ENCODE measurements around the gene EEF1G. TPM values are rescaled to one million over a fixed set of nuclear protein-coding genes. Genes with fewer than 3 reads are reported as not detected.

The EEF1G gene
- total RNA-seq, 1 donor from 2014 or later: 958 TPM

DNA sequence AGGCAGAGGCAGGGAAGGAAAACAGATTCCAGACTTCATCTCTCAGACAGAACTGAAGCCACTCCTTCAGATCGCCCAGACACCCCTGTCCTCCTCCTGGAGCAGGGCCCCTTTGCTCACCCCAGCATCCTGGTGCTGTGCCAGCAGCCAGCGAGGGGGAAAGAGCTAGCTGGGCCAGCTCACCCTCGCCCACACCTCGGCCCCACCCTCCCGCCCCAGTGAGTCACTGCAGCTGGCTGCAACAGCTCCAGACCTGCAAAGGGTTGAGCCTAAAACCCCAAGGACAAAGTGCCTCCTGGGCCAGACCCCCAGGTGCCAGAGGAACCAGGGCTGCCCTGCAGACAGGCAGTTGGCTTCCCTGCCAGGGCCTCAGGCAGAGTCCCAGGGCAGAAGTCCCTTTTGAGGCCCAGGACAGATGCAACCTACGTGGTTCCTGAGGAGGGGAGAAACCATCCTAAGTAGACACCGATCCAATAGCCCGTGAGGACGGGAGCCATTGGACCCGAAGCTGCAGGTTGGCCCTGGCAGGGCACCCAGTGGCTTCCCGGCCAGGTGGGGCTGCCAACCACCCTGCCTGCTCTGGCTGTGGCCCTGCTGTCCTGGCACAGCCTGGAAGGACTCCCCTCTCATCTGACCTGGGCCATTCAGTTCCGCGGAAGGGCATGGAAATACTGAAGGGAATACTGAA, 34.3 kb downstream of the EEF1G start:
- Histone ChIP-seq H3K36me3 (peaks cover 19% of the 10 kb centered on the region), H3K27ac (replicated peaks) (peak overlapping the region; percentile 100), H3K27me3 (ENCODE audit: low read depth) (no peaks in the 10 kb centered on the region), H3K9me3 (replicated peaks) (no peaks in the 10 kb centered on the region), H3K4me1 (peaks cover 97% of the 10 kb centered on the region), H3K4me3 (peak overlapping the region; percentile 100)
- intact Hi-C loops (cut with micrococcal nuclease): no loop called here
- TF ChIP-seq, protein P1, sequence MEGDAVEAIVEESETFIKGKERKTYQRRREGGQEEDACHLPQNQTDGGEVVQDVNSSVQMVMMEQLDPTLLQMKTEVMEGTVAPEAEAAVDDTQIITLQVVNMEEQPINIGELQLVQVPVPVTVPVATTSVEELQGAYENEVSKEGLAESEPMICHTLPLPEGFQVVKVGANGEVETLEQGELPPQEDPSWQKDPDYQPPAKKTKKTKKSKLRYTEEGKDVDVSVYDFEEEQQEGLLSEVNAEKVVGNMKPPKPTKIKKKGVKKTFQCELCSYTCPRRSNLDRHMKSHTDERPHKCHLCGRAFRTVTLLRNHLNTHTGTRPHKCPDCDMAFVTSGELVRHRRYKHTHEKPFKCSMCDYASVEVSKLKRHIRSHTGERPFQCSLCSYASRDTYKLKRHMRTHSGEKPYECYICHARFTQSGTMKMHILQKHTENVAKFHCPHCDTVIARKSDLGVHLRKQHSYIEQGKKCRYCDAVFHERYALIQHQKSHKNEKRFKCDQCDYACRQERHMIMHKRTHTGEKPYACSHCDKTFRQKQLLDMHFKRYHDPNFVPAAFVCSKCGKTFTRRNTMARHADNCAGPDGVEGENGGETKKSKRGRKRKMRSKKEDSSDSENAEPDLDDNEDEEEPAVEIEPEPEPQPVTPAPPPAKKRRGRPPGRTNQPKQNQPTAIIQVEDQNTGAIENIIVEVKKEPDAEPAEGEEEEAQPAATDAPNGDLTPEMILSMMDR (IDR thresholded peaks at IDR 0.05; ENCODE audit: borderline replicate concordance): no peak
- DNase-seq: peak; percentile 63

DNA sequence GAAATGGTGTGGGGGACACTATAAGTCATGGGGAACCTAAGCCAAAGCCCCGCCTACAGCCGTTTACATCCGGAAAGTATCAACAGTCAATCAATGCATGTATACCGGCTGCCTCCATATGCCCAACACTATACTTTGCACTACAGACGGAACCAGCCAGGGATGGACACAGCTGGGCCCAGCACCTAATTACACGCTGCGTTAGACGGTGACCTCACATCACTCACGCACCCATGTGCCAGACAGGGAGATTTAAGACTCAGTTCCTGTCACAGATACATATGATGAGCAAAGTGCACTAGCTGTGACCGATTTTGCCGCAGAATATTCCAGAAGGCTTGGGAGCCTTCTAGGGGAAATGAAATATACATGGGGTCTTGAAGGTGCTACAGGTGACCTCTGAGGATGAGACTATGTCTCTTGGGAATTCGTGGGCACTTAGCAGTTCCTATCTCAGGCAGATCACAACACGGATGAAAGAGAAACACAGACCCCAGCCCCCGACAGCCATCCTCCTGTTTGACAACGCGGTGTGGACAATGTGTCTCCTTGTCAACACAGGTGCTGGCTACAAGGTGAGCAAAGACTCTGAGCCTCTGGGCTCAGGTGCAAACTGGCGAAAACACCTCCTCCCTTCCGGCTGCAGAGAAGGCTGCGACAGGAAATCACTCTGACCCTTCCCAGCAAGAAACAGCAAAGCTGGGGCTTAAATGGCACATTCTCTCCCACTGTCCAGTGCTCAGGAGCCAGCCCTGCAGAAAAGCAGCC, 35.0 kb downstream of the EEF1G start:
- intact Hi-C loops (cut with micrococcal nuclease): no loop called here
- H3K36me3 ChIP-seq: peaks cover 26% of the 10 kb centered on the region
- no peaks in the 10 kb centered on the region for H3K27me3 ChIP-seq (ENCODE audit: low read depth)
- peak overlapping the region; percentile 100 for H3K27ac ChIP-seq (replicated peaks)
- H3K4me3 ChIP-seq: peak overlapping the region; percentile 100
- TF ChIP-seq, protein P1 (IDR thresholded peaks at IDR 0.05; ENCODE audit: borderline replicate concordance): no peak
- peaks cover 90% of the 10 kb centered on the region for H3K4me1 ChIP-seq
- DNase-seq: no peak
- no peaks in the 10 kb centered on the region for H3K9me3 ChIP-seq (replicated peaks)

DNA sequence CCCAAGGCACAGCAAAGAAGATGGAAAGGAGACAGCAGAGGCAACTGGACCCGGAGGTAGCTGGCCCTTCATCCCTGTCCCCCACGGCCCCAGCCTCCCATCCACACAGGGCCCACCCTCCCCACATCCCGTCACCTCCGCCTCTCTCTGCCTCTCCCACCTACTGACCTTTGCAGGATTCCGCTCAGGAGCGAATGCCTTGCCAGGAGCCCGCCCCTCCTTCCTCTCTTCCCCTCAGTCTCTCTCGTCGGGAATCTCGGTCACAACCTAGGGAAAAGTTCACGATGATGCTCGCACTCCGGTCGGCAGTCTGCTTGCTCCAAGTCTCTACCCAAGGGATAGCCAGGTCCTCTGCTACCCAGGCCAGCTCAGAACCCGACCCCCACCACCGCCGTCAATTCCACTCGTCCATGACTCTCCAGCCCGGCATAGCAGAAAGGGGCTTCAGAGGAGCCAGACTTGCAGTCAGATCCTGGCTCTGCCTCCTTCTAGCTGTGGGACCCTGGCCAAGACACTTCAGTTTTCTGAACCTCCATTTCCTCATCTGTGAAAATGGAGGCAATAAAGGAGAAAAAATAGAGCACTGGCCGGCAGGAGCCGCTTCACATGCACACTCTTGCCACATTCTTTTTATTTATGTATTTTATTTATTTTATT, 37.3 kb downstream of the EEF1G start:
- H3K4me3 ChIP-seq: peak overlapping the region; percentile 0
- peaks cover 70% of the 10 kb centered on the region for H3K4me1 ChIP-seq
- H3K27ac ChIP-seq (replicated peaks): peak overlapping the region; percentile 100
- no peaks in the 10 kb centered on the region for H3K9me3 ChIP-seq (replicated peaks)
- TF ChIP-seq, protein P1 (IDR thresholded peaks at IDR 0.05; ENCODE audit: borderline replicate concordance): no peak
- no peaks in the 10 kb centered on the region for H3K27me3 ChIP-seq (ENCODE audit: low read depth)
- no peak for DNase-seq
- intact Hi-C loops (cut with micrococcal nuclease): no loop called here
- peaks cover 48% of the 10 kb centered on the region for H3K36me3 ChIP-seq

GRCh38 chr11:62535802-62536201, 37.9 kb downstream of the EEF1G start:
- TF ChIP-seq, protein P1 (IDR thresholded peaks at IDR 0.05; ENCODE audit: borderline replicate concordance): no peak
- no peak for DNase-seq
- H3K36me3 ChIP-seq: peaks cover 54% of the 10 kb centered on the region
- no peaks in the 10 kb centered on the region for H3K9me3 ChIP-seq (replicated peaks)
- H3K4me3 ChIP-seq: no peak overlapping the region
- peak overlapping the region; percentile 100 for H3K27ac ChIP-seq (replicated peaks)
- peaks cover 67% of the 10 kb centered on the region for H3K4me1 ChIP-seq
- H3K27me3 ChIP-seq (ENCODE audit: low read depth): no peaks in the 10 kb centered on the region
- intact Hi-C loops (cut with micrococcal nuclease): no loop called here

- TF ChIP-seq, protein P1 (IDR thresholded peaks at IDR 0.05; ENCODE audit: borderline replicate concordance): no peak
- no peak for DNase-seq
- no peaks in the 10 kb centered on the region for H3K27me3 ChIP-seq (ENCODE audit: low read depth)
- no peaks in the 10 kb centered on the region for H3K9me3 ChIP-seq (replicated peaks)
- peaks cover 59% of the 10 kb centered on the region for H3K4me1 ChIP-seq
- intact Hi-C loops (cut with micrococcal nuclease): no loop called here
- H3K36me3 ChIP-seq: peaks cover 63% of the 10 kb centered on the region
- H3K27ac ChIP-seq (replicated peaks): peak overlapping the region; percentile 100
- no peak overlapping the region for H3K4me3 ChIP-seq
Observed at GRCh38 chr11:62534779-62535545, 38.7 kb downstream of the EEF1G start.

Measured in left ventricle myocardium inferior (tissue), 1 donor.